Posterior vena cava (tissue), 2 donors: ENCODE measurements around the gene DZIP1. TPM values are rescaled to one million over a fixed set of nuclear protein-coding genes. Genes with fewer than 3 reads are reported as not detected.
"Not testable (repeated sequence)": the region's sequence is repeated elsewhere in the genome, so short reads cannot be mapped to it uniquely, and the experiment has no call there.

Source experiments
- DNase-seq: peaks from one replicate; pipeline ENCODE4 v3.0.0-alpha.2; 2020; ENCODE audit warnings: low spot score
- intact Hi-C, 2 donors: fragments of 100-400 bp; cut with DNase I; formaldehyde crosslinking; loops; one replicate each; pipeline versions ENCODE4 v1.14.1 to v1.14.2; 2022 to 2023
- total RNA-seq, 2 donors: library from RNA; stranded (reverse); fragmentation: NEBNext Ultra II Directional; extraction: Animal tissue kit (Norgen Biotek cat#: 25700); gene quantifications; one replicate each; pipeline ENCODE4 v1.2.1, GENCODE V29; 2021
- donor health status: DM: yes; HTN: yes; CAD: no.
- donor health status: DM: yes; HTN: yes; CAD: no.

DZIP1 gene
- total RNA-seq, 2 donors from 2014 or later: 20.0 to 21.7 TPM

DNA sequence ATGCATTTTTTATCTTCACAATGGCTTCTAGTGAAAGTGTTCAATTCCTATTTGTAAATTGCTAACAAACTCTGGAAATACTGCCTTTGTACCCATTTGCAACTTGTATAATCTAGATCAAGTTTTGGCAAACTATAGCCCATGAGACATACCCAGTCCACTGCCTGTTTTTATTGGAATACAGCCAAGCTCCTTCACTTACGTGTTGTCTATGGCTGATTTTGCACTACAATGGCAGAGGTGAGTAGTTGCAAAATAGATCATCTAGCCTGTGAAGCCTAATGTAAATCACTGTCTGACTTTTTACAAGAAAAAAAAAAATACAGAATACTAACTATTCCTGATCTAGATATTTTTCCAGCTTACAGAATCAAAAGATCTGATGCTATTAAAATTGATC lies 37.1 kb downstream of the DZIP1 start:
- DNase-seq: no peak
- intact Hi-C loops: no loop called here

DNA sequence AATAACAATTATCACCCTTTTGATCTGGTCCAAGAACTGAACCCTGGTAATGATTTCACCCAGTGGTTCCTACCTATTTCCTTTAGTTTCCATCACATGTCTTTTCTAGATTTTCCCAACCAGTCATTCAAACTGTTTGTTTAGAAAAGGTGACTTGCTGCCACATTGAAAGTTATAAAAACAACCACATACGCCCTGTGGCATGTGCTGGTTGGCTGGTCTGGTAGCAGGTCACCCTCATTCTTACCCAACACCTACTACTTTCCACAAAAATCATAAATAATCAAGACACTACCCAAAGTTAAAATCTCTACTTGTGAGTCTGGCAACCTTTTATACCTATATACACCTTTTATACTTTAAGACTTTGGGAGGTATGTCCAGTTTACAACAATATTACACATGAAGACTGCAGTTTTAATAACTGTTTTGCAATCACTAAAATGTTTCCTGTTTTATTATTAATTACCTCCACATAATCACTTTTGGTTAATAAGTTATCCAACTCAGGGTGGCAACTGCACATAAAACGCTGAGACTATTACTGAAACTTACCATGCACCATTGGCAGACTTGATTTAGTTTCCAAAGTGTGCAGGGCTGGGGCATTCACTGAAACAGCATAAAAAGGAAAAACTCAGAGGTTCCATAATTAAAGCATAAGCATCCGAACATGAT lies 38.9 kb downstream of the DZIP1 start:
- DNase-seq: no peak
- intact Hi-C loops: no loop called here

DNA sequence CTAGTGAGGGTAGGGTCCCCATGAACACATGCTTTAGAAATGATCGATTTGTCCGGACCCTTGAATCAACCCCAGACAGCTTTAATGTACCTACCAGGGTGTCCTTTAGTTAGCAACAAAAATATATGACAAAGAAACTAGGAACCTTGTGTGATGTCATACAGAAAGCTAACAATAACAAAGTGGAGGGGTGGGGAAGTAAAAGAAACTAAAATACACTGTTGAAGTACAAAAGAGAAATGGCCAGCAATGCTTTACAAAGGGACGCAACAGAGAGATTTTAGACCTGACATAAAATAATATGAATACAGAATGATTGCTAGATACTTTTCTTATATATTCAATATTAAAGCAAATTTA lies 40.0 kb downstream of the DZIP1 start:
- intact Hi-C loops: no loop called here
- DNase-seq: no peak

DNA sequence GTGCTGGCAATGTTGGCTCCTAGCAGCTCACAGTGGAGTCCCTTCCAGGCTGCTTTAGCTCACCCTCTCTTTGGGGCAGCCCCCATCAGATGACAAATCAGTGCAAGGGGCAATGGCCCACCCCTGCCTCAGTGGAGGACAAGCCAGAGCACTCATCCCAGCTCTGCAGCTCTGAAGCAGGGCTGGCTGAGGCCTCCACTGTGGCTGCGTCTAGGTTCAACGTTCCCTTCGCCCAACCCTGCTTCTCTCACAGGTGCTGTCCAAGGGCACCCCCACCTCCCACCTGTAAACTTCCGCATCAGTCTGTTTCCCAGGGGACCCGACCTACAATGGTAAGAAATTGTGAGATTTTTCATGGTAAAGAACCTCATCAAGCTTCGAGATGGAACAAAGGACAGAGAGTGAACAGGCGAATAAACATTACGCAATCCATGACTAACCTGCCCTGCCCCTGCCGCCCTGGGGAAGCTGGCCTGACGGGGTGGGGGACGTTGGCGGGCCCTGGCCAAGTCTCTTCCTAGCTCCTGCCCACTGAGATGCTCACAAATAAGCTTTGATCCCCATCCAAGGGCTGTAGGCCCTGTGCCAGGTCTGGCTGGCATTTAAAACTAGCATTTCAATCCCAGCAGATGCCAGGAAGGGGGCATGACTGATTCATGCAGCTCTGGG lies 40.5 kb downstream of the DZIP1 start:
- intact Hi-C loops: no loop called here
- no peak for DNase-seq

DNA sequence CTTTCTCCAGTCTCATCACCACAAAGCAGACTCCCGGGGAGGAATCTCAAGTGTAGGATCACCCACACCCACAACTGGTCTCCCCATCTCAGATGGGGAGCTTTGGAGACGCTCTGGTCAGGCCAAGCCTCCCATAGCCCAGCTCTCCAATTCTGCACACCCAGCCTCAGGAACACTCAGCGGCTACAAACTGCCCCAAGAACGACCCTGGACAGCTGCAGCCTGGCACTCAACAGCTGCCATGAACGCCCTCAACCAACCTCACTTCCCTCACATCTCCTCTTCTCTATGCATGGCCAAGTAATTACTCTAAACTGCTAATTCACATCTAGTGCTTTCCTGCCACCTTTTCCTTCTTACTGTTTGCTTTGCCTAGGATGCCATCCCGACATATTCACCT lies 42.6 kb downstream of the DZIP1 start:
- DNase-seq: no peak
- intact Hi-C loops: no loop called here

DNA sequence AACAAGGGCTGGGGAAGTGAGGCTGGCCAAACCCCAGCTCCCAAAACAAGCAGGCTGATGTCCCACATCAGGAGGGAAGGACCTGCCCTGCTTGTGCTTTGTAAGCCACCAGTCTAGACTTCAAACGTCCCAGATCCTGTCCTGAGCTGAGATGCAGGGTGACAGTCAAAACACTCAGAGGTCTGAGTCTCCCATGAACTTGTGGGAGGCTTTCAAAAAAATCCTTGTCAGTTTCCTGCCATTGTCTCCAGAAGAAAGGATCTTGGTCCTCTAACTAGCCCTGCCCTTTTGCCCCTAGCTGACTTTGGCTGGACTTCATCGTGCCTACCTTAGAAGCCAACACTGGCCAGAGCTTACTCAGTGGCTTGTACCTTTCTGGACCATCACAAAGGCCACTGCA lies 43.3 kb downstream of the DZIP1 start:
- intact Hi-C loops: no loop called here
- DNase-seq: no peak

DNA sequence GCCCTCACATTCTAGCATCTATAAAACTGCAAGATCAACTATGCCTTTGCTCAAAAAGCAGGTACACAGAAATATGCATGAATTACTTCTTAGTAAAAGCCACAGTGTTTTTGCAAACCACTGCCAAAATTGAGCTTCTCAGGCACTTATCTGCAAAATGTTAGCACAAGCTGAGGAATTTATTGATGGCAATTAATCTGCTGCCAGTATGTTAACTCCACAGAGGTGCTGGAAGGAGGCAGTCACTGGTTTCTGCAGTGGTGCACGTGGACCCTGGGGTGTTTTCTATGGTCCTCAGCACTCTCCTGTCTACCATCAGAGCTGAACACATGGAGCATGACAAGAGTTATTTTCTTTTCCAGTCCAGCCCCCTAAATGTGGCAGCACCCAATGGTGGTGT lies 47.8 kb downstream of the DZIP1 start:
- DNase-seq: no peak
- intact Hi-C loops: no loop called here

DNA sequence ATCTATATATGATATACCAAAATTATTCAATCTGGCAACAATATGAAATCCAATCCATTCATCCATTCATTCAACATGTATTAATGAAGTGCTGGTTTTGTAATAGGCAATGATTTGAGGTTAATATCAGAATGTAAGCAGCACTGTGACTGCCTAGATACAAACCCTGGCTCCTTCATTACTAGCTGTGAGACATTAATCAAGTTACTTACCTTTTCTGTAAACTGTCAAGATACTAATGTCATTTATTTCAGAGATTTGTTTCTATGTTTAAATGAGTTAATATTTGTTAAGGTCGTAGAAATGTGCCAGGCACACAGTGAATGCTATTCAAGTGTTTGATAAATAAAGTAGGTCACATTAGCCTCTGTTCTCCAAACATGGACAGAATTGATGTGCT lies 51.0 kb downstream of the DZIP1 start:
- intact Hi-C loops: no loop called here
- DNase-seq: no peak

DNA sequence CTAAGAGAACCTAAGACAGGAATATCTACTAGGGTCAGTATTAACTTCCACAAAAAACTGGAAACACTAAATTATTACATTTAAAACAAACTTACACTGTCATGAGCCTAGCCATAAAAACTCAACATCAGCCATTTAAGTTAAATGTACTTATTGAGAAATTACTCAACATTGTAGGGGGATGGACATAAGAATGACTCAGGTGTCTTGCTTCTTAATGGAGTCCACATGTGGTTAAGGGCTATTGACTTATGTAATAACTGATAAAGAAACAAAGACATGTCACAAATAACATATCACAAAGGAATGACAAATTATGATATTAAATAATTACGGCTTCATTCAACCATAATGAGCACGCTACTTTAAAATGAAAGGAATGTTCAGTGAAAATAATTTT lies 55.8 kb downstream of the DZIP1 start:
- DNase-seq: no peak
- intact Hi-C loops: no loop called here

DNA sequence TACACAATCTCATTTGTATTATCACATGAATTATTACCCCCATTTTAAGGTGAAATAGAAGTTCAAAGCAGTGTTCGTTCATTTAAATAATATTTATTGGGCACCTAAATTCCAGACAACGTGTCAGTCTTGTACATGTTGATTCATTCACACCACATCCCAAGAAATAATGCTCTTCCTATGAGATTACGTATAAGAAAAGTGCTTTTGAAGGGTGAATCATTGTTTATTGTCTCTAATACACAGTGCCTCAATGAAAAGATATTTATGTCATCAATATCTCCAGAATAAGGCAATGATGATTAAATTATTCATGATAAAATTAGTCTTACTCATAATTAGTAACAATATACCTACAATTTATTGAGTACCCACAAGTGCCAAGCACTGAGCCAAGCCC lies 56.4 kb downstream of the DZIP1 start:
- DNase-seq: no peak
- intact Hi-C loops: no loop called here

DNA sequence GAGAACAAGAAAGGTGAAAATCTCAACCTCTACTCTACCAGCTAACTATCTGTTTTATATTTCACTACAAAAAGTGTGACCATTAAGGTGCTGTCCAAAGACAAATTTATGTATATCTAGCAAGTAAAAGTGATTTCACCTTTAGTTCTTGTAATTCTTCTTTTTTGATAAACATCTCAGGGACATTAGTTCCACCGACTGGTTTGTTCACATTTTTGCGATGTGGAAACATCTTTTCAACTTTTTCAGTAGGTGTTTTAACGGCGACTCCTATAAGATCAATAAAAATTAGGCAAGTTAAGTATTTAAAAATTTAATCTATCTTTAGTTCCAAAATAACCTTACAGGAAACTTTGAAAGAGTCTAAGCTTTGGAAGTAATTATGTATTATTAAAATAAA lies 58.6 kb downstream of the DZIP1 start:
- DNase-seq: no peak
- intact Hi-C loops: no loop called here

DNA sequence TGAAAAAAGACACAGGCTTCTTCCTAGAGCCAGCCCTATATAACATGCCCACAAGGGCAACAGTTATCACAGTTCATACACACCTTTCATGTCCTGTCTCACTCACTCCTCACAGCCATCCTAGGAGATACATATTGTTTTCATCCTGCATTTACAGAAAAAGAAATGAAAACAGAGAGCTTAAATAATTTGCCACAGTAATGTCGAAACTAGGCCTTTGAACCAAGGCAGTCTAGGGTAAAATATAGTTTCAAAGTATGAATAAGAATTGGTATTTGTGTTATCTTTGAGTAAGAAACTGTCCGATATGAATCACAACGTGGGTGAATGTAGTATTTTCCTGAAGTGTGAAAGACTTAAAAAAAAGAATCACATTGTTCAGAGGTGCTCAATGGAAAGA lies 65.2 kb downstream of the DZIP1 start:
- DNase-seq: no peak
- intact Hi-C loops: no loop called here

DNA sequence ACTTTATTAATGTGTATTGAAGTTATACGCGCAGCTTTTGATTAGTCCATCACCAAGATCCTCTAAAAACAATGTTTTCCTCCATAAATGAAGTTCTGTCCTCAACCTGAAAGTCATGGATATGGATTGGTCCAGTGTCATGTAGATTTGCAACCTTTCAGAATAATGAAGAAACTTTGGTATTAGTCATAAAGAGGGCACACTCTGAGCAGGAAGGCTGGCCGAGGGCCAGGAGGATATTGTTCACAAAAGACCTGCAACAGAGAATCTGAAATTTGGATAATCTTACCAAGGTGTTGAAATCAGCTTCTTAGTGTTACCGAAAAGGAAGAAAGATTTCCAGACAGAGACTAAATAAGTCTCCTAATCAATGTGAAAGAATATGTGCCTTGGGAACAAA lies 71.3 kb downstream of the DZIP1 start:
- no peak for DNase-seq
- intact Hi-C loops: no loop called here

DNA sequence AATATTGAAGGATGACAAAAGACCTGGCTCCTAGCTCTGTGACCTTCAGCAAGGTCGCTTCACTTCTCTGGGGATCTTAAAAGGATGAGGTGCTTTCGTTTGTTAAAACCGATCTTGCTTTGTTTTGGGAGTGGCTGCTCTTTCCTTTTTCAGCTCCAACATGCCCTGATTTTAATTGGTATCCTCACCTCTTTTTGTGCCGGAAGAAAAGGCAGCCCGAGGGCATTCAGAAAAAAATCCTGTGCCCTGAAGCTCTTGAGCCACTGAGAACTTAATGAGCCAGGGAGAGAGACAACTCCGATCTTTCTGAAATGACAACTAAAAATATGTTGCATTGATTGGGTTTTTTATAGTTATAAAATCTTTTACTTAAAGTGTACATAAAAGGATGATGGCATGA lies 72.6 kb downstream of the DZIP1 start:
- no peak for DNase-seq
- intact Hi-C loops: no loop called here

DNA sequence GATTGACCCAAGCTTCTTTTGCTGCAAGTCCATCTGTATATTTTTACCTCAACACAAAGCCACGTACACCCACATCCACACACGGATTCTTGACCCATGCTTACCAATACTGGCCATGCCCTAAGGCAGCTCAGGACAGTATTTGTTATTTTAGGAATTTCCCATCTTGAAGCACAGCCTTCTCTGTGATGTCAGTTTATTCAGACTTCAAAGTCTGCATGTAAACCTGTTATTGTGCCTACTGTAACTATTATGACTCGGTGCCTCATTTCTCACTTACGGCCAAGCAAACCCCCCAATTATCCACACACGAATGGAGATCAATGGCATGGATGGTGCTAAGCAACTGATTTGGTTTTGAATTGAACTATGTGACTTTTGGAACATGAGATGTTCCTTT lies 74.5 kb downstream of the DZIP1 start:
- intact Hi-C loops: no loop called here
- DNase-seq: no peak

DNA sequence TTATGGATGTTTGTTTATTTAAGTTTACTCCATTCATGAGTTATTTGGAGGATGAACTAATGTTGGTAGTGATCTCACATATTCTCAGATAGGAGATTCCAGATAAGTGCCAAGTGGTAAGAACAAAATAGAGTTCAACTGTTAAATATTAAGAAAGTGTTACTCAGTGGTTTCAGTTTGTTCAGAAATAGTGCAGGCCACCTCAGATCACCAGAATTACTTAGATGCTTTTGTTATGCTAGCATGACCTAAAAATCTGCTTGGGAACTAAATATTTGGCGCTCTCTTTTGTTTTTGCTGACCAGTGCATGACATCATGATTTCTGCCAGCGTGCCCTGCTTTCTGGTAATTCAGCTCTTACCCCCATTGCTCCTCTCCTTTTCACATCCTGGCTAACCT lies 76.4 kb downstream of the DZIP1 start:
- intact Hi-C loops: no loop called here
- no peak for DNase-seq

DNA sequence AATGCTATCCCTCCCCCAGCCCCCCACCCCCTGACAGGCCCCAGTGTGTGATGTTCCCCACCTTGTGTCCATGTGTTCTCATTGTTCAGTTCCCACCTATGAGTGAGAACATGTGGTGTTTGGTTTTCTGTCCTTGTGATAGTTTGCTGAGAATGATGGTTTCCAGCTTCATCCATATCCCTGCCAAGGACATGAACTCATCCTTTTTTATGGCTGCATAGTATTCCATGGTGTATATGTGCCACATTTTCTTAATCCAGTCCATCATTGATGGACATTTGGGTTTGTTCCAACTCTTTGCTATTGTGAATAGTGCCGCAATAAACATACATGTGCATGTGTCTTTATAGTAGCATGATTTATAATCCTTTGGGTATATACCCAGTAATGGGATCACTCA lies 78.7 kb downstream of the DZIP1 start:
- intact Hi-C loops, DNase-seq: not testable (repeated sequence)

DNA sequence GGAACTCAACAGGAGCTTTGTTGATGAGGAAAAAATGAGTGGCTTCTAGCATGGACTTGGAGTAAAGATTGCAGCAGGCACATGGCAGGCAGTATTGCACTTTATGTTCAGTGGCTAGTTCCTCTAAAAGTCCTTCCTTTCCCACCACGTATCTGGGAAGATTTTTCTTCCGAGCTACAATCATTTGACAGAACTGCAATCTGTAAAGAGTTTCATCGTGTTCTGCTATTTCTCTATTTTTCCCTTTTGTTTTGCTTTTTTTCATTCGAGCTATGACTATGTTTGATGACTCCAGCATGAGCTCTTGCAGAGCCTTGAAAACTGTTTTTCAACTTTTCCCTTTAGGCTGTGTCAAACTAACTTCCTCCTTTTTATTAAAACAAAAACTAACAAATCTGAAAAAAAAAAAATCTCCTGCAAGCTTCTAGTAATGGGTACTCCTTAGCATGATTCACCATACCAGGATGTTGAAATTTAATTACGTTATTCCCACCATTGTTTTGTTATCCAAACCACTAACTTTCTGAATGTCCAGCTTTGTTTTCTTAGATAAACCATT lies 79.7 kb downstream of the DZIP1 start:
- DNase-seq: no peak
- intact Hi-C loops: no loop called here

DNA sequence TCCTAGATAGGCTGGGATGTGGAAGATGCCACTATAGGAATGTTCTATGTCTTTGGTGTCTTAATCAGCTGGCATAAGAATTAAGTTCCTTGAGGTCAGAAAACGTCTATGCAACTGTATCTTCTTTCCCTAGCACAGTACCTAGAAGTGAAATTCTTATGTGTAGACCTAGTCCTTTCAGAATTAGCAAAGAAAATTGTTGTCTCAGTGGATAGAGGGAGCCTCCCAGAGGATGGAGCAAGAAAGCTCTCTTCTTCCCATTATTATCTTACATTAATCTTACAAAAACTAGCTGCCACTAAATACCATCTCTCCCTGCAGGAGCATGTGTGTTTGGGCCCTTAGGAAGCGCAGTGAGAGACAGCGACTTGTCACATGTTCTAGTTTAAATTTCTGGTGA lies 80.4 kb downstream of the DZIP1 start:
- no peak for DNase-seq
- intact Hi-C loops: no loop called here

DNA sequence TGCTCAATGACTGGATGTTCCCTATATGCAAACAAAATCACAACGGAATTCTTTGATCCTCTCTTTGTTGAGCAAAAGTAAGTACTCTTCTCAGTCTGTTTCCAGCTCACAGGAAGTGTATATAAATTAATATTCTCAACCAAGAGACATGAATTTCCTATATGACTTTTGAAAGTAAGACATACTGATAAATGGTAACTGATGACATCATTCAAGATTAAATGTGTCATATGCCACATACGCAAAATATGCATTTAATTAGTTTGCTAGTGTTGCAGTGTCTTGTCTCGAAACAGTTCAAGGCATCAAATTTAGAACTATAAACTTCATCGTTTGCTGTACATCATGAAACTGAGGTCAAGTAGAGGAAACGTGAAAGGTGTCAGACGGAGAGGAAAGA lies 84.1 kb downstream of the DZIP1 start:
- no peak for DNase-seq
- intact Hi-C loops: no loop called here

DNA sequence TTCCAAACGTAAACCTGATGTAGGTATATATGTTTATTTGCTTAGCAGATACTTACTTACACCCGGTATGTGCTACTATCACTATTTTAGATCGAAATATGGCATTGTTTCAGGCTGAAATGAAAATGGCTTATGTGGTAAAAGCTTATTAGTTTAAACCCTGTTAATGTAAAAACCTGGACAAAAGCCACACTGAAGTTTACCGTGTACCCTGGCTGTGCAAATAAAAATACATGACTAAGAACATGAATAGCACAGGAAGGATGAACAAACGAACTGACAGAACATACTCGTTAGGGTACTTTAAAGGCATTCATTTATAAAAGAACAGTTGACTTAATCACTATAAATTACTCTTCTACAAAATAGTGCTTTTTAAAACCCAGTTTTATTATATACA lies 85.4 kb downstream of the DZIP1 start:
- intact Hi-C loops: no loop called here

More for the DNA sequence above, 85.4 kb downstream of the DZIP1 start:
- DNase-seq: no peak
